ENCODE measurements around the gene ADK.

DNA sequence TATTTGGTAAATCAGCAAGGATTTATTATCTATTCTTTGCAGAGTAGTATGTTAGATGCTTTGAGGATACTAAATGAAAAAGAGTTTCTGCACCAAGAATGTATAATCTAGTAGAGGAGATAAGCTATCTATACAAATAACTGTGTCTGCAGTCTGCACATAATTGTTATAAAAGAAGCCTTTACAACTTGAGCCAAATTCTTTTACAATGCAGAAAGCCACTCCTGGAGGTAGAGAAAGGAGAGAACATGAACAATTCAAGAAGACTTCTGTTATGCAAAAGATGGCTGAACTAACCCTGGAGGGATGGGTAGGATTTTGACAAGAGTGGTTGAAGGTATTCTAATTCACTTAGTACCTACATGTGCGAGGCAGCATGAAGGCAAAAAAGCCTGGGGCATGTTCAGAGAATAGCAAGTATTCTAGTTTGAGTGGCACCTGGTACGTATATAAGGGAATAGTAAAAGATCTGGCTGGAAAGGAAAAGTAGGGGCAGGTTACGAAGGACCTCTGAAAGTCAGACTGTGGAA is 424.2 kb downstream of the ADK start:
- TF ChIP-seq, protein P1, sequence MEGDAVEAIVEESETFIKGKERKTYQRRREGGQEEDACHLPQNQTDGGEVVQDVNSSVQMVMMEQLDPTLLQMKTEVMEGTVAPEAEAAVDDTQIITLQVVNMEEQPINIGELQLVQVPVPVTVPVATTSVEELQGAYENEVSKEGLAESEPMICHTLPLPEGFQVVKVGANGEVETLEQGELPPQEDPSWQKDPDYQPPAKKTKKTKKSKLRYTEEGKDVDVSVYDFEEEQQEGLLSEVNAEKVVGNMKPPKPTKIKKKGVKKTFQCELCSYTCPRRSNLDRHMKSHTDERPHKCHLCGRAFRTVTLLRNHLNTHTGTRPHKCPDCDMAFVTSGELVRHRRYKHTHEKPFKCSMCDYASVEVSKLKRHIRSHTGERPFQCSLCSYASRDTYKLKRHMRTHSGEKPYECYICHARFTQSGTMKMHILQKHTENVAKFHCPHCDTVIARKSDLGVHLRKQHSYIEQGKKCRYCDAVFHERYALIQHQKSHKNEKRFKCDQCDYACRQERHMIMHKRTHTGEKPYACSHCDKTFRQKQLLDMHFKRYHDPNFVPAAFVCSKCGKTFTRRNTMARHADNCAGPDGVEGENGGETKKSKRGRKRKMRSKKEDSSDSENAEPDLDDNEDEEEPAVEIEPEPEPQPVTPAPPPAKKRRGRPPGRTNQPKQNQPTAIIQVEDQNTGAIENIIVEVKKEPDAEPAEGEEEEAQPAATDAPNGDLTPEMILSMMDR (IDR thresholded peaks at IDR 0.05; ENCODE audit: low read depth, low read length), result no peak
- no peak for TF ChIP-seq EZH2phosphoT487 (IDR thresholded peaks at IDR 0.05; ENCODE audit: low read depth)

All from OCI-LY3 (cell line).